H9 (cell line): ENCODE measurements around the gene RC3H2. TPM values are rescaled to one million over a fixed set of nuclear protein-coding genes. Genes with fewer than 3 reads are reported as not detected.

Source experiments
- DNase-seq: peaks from one replicate; pipeline ENCODE4 v3.0.0-alpha.2; 2017
- H2AFZ ChIP-seq: one replicate; pipeline ENCODE4 v1.6.1; 2013; ENCODE audit warnings: mild to moderate bottlenecking, low read length, control low read depth, moderate library complexity
- H2AK5ac ChIP-seq: 2 replicates; pipeline ENCODE4 v1.6.1; 2013; ENCODE audit warnings: low read length, control low read depth, mixed read lengths; ENCODE audit not compliant: insufficient read length
- H2BK120ac ChIP-seq: one replicate; pipeline ENCODE4 v1.6.1; 2013; ENCODE audit warnings: low read depth, mild to moderate bottlenecking, low read length, control low read depth, inconsistent platforms; ENCODE audit not compliant: poor library complexity, severe bottlenecking
- H2BK12ac ChIP-seq: 2 replicates; pipeline ENCODE4 v1.6.1; 2013; ENCODE audit warnings: low read length, control low read depth, mixed read lengths, low read depth; ENCODE audit not compliant: insufficient read length
- H2BK15ac ChIP-seq: 2 replicates; pipeline ENCODE4 v1.6.1; 2013; ENCODE audit warnings: low read depth, low read length, control low read depth
- H2BK20ac ChIP-seq: one replicate; pipeline ENCODE4 v1.6.1; 2013; ENCODE audit warnings: low read depth, mild to moderate bottlenecking, low read length, control low read depth, inconsistent platforms; ENCODE audit not compliant: poor library complexity, severe bottlenecking
- H2BK5ac ChIP-seq: 2 replicates; pipeline ENCODE4 v1.6.1; 2013; ENCODE audit warnings: low read length, control low read depth, mixed read lengths; ENCODE audit not compliant: insufficient read length
- H3K14ac ChIP-seq: 2 replicates; pipeline ENCODE4 v1.6.1; 2013; ENCODE audit warnings: low read length, control low read depth; ENCODE audit not compliant: insufficient read depth
- H3K18ac ChIP-seq: 2 replicates; pipeline ENCODE4 v1.6.1; 2013; ENCODE audit warnings: low read depth, mild to moderate bottlenecking, mixed read lengths, low read length, control low read depth; ENCODE audit not compliant: insufficient read length
- H3K23ac ChIP-seq: 2 replicates; pipeline ENCODE4 v1.6.1; 2013; ENCODE audit warnings: low read length, control low read depth, mixed read lengths, low read depth; ENCODE audit not compliant: insufficient read length
- H3K23me2 ChIP-seq: 2 replicates; pipeline ENCODE4 v1.6.1; 2013; ENCODE audit warnings: low read depth, mild to moderate bottlenecking, mixed read lengths, low read length, control low read depth; ENCODE audit not compliant: insufficient read length, poor library complexity, severe bottlenecking
- H3K27ac ChIP-seq: 2 replicates; pipeline ENCODE4 v1.5.1; 2013; ENCODE audit warnings: low read length, control low read depth, mixed read lengths, low read depth; ENCODE audit not compliant: insufficient read length
- H3K27me3 ChIP-seq: 2 replicates; pipeline ENCODE4 v1.6.1; 2013; ENCODE audit warnings: low read length, control low read depth, inconsistent platforms; ENCODE audit not compliant: insufficient read depth
- H3K4ac ChIP-seq: 2 replicates; pipeline ENCODE4 v1.6.1; 2013; ENCODE audit warnings: low read depth, mild to moderate bottlenecking, control low read depth, inconsistent platforms, low read length, moderate library complexity
- H3K4me1 ChIP-seq: 2 replicates; pipeline ENCODE4 v1.6.1; 2013; ENCODE audit warnings: low read length, control low read depth, inconsistent platforms; ENCODE audit not compliant: insufficient read depth
- H3K4me2 ChIP-seq: 2 replicates; pipeline ENCODE4 v1.6.1; 2013; ENCODE audit warnings: low read length, control low read depth, mixed read lengths; ENCODE audit not compliant: insufficient read length, insufficient read depth
- H3K56ac ChIP-seq: 2 replicates; pipeline ENCODE4 v1.6.1; 2013; ENCODE audit warnings: low read depth, mild to moderate bottlenecking, mixed read lengths, low read length, control low read depth; ENCODE audit not compliant: insufficient read length
- H3K79me1 ChIP-seq: 2 replicates; pipeline ENCODE4 v1.6.1; 2013; ENCODE audit warnings: low read depth, mild to moderate bottlenecking, moderate library complexity, low read length, control low read depth, inconsistent platforms; ENCODE audit not compliant: insufficient read depth, poor library complexity, severe bottlenecking
- H3K79me2 ChIP-seq: 2 replicates; pipeline ENCODE4 v1.6.1; 2013; ENCODE audit warnings: low read length, control low read depth, inconsistent platforms; ENCODE audit not compliant: insufficient read depth
- H3K9ac ChIP-seq: 2 replicates; pipeline ENCODE4 v1.6.1; 2013; ENCODE audit warnings: low read length, control low read depth, mixed read lengths; ENCODE audit not compliant: insufficient read length; ENCODE audit errors: extremely low read depth
- H3K9me3 ChIP-seq: one replicate; pipeline ENCODE4 v1.6.1; 2013; ENCODE audit warnings: low read depth, low read length, inconsistent platforms; ENCODE audit not compliant: control insufficient read depth
- H3T11ph ChIP-seq: one replicate; pipeline ENCODE4 v1.6.1; 2013; ENCODE audit warnings: mild to moderate bottlenecking, low read length, control low read depth, inconsistent platforms
- H4K20me1 ChIP-seq: one replicate; pipeline ENCODE4 v1.6.1; 2013; ENCODE audit not compliant: control insufficient read depth, insufficient read length, insufficient read depth
- H4K5ac ChIP-seq: 2 replicates; pipeline ENCODE4 v1.6.1; 2013; ENCODE audit warnings: low read depth, mild to moderate bottlenecking, mixed read lengths, low read length, control low read depth; ENCODE audit not compliant: insufficient read length
- H4K8ac ChIP-seq: replicated peaks from 2 replicates; pipeline ENCODE4 v1.6.1; 2013; ENCODE audit warnings: low read length, control low read depth, mixed read lengths, low read depth; ENCODE audit not compliant: insufficient read length
- H4K91ac ChIP-seq: 2 replicates; pipeline ENCODE4 v1.6.1; 2013; ENCODE audit warnings: low read depth, mild to moderate bottlenecking, moderate library complexity, mixed read lengths, low read length, control low read depth; ENCODE audit not compliant: insufficient read length
- H3K27ac Mint-ChIP-seq, 3 experiments: 2 replicates in 2 of 3; 3 replicates in 1 of 3; pipeline ENCODE4 v1.8.0; 2020 to 2021; ENCODE audit warnings: mixed read lengths in 3 of 3, mild to moderate bottlenecking in 1 of 3, moderate library complexity in 1 of 3
- H3K27me3 Mint-ChIP-seq: 2 replicates; pipeline ENCODE4 v1.8.0; 2021; ENCODE audit warnings: low read depth, mild to moderate bottlenecking, moderate library complexity, mixed read lengths
- H3K36me3 Mint-ChIP-seq, 3 experiments: 2 replicates in 2 of 3; 3 replicates in 1 of 3; pipeline ENCODE4 v1.8.0; 2020 to 2021; ENCODE audit warnings: low read depth in 3 of 3, mixed read lengths in 3 of 3; ENCODE audit not compliant: insufficient read depth in 1 of 3
- H3K4me1 Mint-ChIP-seq, 2 experiments: 2 replicates each; pipeline ENCODE4 v1.8.0; 2020; ENCODE audit warnings: mixed read lengths in 2 of 2
- H3K4me3 Mint-ChIP-seq, 2 experiments: 2 replicates in 1 of 2; 3 replicates in 1 of 2; pipeline ENCODE4 v1.8.0; 2020 to 2021; ENCODE audit warnings: mild to moderate bottlenecking in 2 of 2, mixed read lengths in 2 of 2, moderate library complexity in 1 of 2
- H3K9me3 Mint-ChIP-seq, 2 experiments: 2 replicates in 1 of 2; 3 replicates in 1 of 2; pipeline ENCODE4 v1.8.0; 2020; ENCODE audit warnings: mild to moderate bottlenecking in 2 of 2, mixed read lengths in 2 of 2, moderate library complexity in 1 of 2
- CTCF ChIP-seq: fragments of 200-600 bp; sonication (generic); conservative IDR thresholded peaks from 3 replicates; pipeline ENCODE4 v1.8.0; 2021; ENCODE audit warnings: antibody characterized with exemption, mild to moderate bottlenecking
- WGBS: extraction: QIAGEN DNeasy Blood & Tissue Kit; methylation state at CpG from one replicate; pipeline ENCODE4 v1.1.7; 2013; ENCODE audit warnings: missing lambda C conversion rate, low lambda C conversion rate, mixed read lengths; ENCODE audit not compliant: insufficient read length; ENCODE audit errors: extremely low coverage; 5-methylcytosine and 5-hydroxymethylcytosine counted together
- total RNA-seq: library from RNA; stranded (reverse); gene quantifications from 2 replicates; pipeline ENCODE4 v1.2.1, GENCODE V29; 2021

The RC3H2 gene
- total RNA-seq, 1 experiment from 2014 or later = 49.0 TPM

- Histone ChIP-seq H2BK15ac (no peak overlapping the region), H2BK20ac (no peak overlapping the region), H3K4me2 (no peak overlapping the region), H3K9ac (no peak overlapping the region), H3K23ac (no peak overlapping the region), H2BK5ac (no peak overlapping the region), H3K79me2 (peaks cover 21% of the 10 kb centered on the region), H4K20me1 (no peaks in the 10 kb centered on the region), H3K18ac (no peak overlapping the region), H4K5ac (no peak overlapping the region), H3K27ac (no peak overlapping the region), H4K8ac (no peak overlapping the region), H3T11ph (no peak overlapping the region), H3K27me3 (no peaks in the 10 kb centered on the region), H3K14ac (no peak overlapping the region), H2AFZ (no peak overlapping the region), H3K23me2 (peaks cover 7% of the 10 kb centered on the region), H2BK12ac (no peak overlapping the region), H3K4ac (no peak overlapping the region), H4K91ac (no peak overlapping the region), H3K4me1 (no peaks in the 10 kb centered on the region), H2BK120ac (no peak overlapping the region), H3K9me3 (no peaks in the 10 kb centered on the region), H3K56ac (no peak overlapping the region), H3K79me1 (no peaks in the 10 kb centered on the region), H2AK5ac (no peak overlapping the region)
- no peaks in the 10 kb centered on the region for H3K9me3 Mint-ChIP-seq
- DNase-seq = no peak
- H3K27me3 Mint-ChIP-seq = no peaks in the 10 kb centered on the region
- peaks cover 7 to 8% of the 10 kb centered on the region in 2 experiments for H3K4me1 Mint-ChIP-seq
- peaks cover 0 to 2% (median under 1%) of the 10 kb centered on the region in 3 experiments; a peak in 2 of 7 replicates for H3K36me3 Mint-ChIP-seq
- no peak overlapping the region for H3K27ac Mint-ChIP-seq
- no peak overlapping the region for H3K4me3 Mint-ChIP-seq
- WGBS = no CpG with 5 or more reads among the region's 1 CpG
- no peak for TF ChIP-seq CTCF
Measured at GRCh38 chr9:122929796-122930354, 24.7 kb upstream of the RC3H2 start.
